ENCODE results near the gene SLC24A5.

DNA sequence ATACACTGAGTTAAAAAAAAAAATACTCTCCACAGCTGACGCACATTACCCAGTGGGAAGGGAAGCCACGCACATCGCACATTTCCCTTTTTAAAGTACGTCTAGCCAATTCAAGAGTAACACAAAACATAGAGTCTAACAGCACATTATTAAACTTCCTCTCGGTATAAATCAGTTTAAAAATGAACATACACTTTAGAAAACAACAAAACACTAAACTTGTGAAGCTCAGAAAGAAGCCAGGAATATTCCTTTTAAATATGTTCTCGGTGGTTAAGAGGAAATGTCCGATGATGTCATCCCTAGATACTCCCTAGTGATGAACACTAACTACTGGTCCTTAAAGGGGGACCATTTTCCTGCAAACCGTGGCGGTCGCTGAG lies 56.6 kb downstream of the SLC24A5 start:
- TF ChIP-seq, protein P1, sequence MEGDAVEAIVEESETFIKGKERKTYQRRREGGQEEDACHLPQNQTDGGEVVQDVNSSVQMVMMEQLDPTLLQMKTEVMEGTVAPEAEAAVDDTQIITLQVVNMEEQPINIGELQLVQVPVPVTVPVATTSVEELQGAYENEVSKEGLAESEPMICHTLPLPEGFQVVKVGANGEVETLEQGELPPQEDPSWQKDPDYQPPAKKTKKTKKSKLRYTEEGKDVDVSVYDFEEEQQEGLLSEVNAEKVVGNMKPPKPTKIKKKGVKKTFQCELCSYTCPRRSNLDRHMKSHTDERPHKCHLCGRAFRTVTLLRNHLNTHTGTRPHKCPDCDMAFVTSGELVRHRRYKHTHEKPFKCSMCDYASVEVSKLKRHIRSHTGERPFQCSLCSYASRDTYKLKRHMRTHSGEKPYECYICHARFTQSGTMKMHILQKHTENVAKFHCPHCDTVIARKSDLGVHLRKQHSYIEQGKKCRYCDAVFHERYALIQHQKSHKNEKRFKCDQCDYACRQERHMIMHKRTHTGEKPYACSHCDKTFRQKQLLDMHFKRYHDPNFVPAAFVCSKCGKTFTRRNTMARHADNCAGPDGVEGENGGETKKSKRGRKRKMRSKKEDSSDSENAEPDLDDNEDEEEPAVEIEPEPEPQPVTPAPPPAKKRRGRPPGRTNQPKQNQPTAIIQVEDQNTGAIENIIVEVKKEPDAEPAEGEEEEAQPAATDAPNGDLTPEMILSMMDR (IDR thresholded peaks at IDR 0.05), result no peak
- TF ChIP-seq POLR2AphosphoS5 (IDR thresholded peaks at IDR 0.05) (peak in 1 of 4 donors; percentile 5), POLR2A (IDR thresholded peaks at IDR 0.05) (no peak)

All from sigmoid colon (tissue), 4 donors.